Brain pericyte (primary cell): ENCODE measurements around the gene EPHX1.
"Not testable (repeated sequence)": the region's sequence is repeated elsewhere in the genome, so short reads cannot be mapped to it uniquely, and the experiment has no call there.

ENCODE experiments used
- DNase-seq: peaks from one replicate; pipeline ENCODE4 v3.0.0-alpha.2; 2012; ENCODE audit warnings: low read depth, low spot score

Gene EPHX1

GRCh38 chr1:225809842-225810578 lies at the start of gene EPHX1:
Gene EPHX1 (plus strand): TSS chr1:225810124. CDS start chr1:225828730, 18,606 bp downstream.
- peak; percentile 53 for DNase-seq

GRCh38 chr1:225760531-225760930 lies 49.4 kb upstream of the EPHX1 start:
- DNase-seq, result no peak

- DNase-seq, result not testable (repeated sequence)
Observed at GRCh38 chr1:225761395-225761794, 48.5 kb upstream of the EPHX1 start.

- DNase-seq, result no peak
Observed at GRCh38 chr1:225762002-225762441, 47.9 kb upstream of the EPHX1 start.

GRCh38 chr1:225762444-225762843 lies 47.5 kb upstream of the EPHX1 start:
- DNase-seq, result no peak

GRCh38 chr1:225763716-225764548 lies 46.0 kb upstream of the EPHX1 start:
- DNase-seq, result no peak

- DNase-seq, result no peak
Observed at GRCh38 chr1:225765982-225766674, 43.8 kb upstream of the EPHX1 start.

- no peak for DNase-seq
Observed at GRCh38 chr1:225766967-225767633, 42.8 kb upstream of the EPHX1 start.

- DNase-seq, result no peak
Observed at GRCh38 chr1:225767634-225768540, 42.0 kb upstream of the EPHX1 start.

GRCh38 chr1:225768662-225769426 lies 41.1 kb upstream of the EPHX1 start:
- DNase-seq, result no peak

GRCh38 chr1:225769687-225770086 lies 40.2 kb upstream of the EPHX1 start:
- no peak for DNase-seq

GRCh38 chr1:225770561-225771248 lies 39.2 kb upstream of the EPHX1 start:
- DNase-seq, result no peak

GRCh38 chr1:225771661-225772322 lies 38.1 kb upstream of the EPHX1 start:
- no peak for DNase-seq

- no peak for DNase-seq
Observed at GRCh38 chr1:225772323-225772768, 37.6 kb upstream of the EPHX1 start.

GRCh38 chr1:225772848-225773247 lies 37.1 kb upstream of the EPHX1 start:
- DNase-seq, result no peak

GRCh38 chr1:225774281-225775147 lies 35.4 kb upstream of the EPHX1 start:
- DNase-seq, result no peak

- no peak for DNase-seq
Observed at GRCh38 chr1:225776294-225776693, 33.6 kb upstream of the EPHX1 start.
